Measurements from ENCODE around the gene SEMA3A.
"Not testable (repeated sequence)": the region's sequence is repeated elsewhere in the genome, so short reads cannot be mapped to it uniquely, and the experiment has no call there.

GRCh38 chr7:84243037-84243436 is 48.4 kb upstream of the SEMA3A start:
- not testable (repeated sequence) for TF ChIP-seq TOX (CRISPR knock-in tag; IDR thresholded peaks at IDR 0.05; ENCODE audit: borderline replicate concordance); PATZ1 (CRISPR knock-in tag; IDR thresholded peaks at IDR 0.05; ENCODE audit: borderline replicate concordance); ZNF8 (CRISPR knock-in tag; IDR thresholded peaks at IDR 0.05); CREB5 (CRISPR knock-in tag; IDR thresholded peaks at IDR 0.05; ENCODE audit: low read depth); OSR1 (CRISPR knock-in tag; IDR thresholded peaks at IDR 0.05); CSDC2 (CRISPR knock-in tag; IDR thresholded peaks at IDR 0.05)
